ENCODE data around the gene TEX264.

The TEX264 gene

DNA sequence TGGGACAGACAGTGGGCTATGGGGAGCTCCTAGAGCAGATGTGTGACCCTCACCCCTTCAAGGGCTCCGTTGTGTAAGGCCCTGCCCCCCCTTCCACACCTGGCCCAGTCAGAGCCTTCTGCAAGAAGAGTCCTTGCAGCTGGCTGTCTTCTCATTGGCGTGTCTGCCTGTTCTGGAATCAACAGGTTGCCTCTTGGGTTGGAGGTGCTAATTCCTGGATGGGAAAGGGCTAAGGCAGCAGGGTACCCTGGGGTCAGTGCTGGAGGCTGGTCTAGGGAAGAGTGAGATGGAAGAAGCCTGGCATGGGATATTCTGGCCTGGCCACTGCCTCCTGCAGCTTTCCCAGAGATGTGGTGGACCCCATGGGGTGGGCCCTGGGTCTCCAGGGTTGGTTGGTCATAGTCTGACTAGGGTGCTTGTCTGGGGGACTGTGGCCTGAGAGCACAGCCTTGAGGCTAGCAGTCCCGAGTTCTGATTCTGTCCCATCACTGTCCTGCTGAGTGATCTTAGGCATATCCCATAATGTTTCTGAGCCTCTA, 5.1 kb downstream of the TEX264 start:
- no peak for TF ChIP-seq ZNF8 (CRISPR knock-in tag; IDR thresholded peaks at IDR 0.05)
- no peak for TF ChIP-seq BACH2 (CRISPR knock-in tag; IDR thresholded peaks at IDR 0.05; ENCODE audit: borderline replicate concordance)
- no peak for TF ChIP-seq ZFP3 (CRISPR knock-in tag; IDR thresholded peaks at IDR 0.05)
- TF ChIP-seq ISL1 (CRISPR knock-in tag; IDR thresholded peaks at IDR 0.05), result no peak
- no peak for TF ChIP-seq ZFP30 (CRISPR knock-in tag; IDR thresholded peaks at IDR 0.05)
- TF ChIP-seq, protein P1, sequence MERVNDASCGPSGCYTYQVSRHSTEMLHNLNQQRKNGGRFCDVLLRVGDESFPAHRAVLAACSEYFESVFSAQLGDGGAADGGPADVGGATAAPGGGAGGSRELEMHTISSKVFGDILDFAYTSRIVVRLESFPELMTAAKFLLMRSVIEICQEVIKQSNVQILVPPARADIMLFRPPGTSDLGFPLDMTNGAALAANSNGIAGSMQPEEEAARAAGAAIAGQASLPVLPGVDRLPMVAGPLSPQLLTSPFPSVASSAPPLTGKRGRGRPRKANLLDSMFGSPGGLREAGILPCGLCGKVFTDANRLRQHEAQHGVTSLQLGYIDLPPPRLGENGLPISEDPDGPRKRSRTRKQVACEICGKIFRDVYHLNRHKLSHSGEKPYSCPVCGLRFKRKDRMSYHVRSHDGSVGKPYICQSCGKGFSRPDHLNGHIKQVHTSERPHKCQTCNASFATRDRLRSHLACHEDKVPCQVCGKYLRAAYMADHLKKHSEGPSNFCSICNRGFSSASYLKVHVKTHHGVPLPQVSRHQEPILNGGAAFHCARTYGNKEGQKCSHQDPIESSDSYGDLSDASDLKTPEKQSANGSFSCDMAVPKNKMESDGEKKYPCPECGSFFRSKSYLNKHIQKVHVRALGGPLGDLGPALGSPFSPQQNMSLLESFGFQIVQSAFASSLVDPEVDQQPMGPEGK (CRISPR knock-in tag; IDR thresholded peaks at IDR 0.05; ENCODE audit: borderline replicate concordance), result no peak
- no peak for TF ChIP-seq SNAI2 (CRISPR knock-in tag; IDR thresholded peaks at IDR 0.05)
- no peak for TF ChIP-seq RARB (CRISPR knock-in tag; IDR thresholded peaks at IDR 0.05)
- TF ChIP-seq, protein P2, sequence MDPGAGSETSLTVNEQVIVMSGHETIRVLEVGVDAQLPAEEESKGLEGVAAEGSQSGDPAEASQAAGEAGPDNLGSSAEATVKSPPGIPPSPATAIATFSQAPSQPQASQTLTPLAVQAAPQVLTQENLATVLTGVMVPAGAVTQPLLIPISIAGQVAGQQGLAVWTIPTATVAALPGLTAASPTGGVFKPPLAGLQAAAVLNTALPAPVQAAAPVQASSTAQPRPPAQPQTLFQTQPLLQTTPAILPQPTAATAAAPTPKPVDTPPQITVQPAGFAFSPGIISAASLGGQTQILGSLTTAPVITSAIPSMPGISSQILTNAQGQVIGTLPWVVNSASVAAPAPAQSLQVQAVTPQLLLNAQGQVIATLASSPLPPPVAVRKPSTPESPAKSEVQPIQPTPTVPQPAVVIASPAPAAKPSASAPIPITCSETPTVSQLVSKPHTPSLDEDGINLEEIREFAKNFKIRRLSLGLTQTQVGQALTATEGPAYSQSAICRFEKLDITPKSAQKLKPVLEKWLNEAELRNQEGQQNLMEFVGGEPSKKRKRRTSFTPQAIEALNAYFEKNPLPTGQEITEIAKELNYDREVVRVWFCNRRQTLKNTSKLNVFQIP (CRISPR knock-in tag; IDR thresholded peaks at IDR 0.05; ENCODE audit: borderline replicate concordance, low read depth), result no peak
- TF ChIP-seq, protein P3, sequence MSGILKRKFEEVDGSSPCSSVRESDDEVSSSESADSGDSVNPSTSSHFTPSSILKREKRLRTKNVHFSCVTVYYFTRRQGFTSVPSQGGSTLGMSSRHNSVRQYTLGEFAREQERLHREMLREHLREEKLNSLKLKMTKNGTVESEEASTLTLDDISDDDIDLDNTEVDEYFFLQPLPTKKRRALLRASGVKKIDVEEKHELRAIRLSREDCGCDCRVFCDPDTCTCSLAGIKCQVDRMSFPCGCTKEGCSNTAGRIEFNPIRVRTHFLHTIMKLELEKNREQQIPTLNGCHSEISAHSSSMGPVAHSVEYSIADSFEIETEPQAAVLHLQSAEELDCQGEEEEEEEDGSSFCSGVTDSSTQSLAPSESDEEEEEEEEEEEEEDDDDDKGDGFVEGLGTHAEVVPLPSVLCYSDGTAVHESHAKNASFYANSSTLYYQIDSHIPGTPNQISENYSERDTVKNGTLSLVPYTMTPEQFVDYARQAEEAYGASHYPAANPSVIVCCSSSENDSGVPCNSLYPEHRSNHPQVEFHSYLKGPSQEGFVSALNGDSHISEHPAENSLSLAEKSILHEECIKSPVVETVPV (CRISPR knock-in tag; IDR thresholded peaks at IDR 0.05), result no peak
- no peak for TF ChIP-seq CREB5 (CRISPR knock-in tag; IDR thresholded peaks at IDR 0.05; ENCODE audit: low read depth)
- TF ChIP-seq GLIS3 (CRISPR knock-in tag; IDR thresholded peaks at IDR 0.05), result no peak
- no peak for TF ChIP-seq TCF4 (CRISPR knock-in tag; IDR thresholded peaks at IDR 0.05; ENCODE audit: borderline replicate concordance)
- TF ChIP-seq ARNTL (CRISPR knock-in tag; IDR thresholded peaks at IDR 0.05; ENCODE audit: borderline replicate concordance, low read depth), result no peak
- no peak for TF ChIP-seq CSDC2 (CRISPR knock-in tag; IDR thresholded peaks at IDR 0.05)
- TF ChIP-seq TOX (CRISPR knock-in tag; IDR thresholded peaks at IDR 0.05; ENCODE audit: borderline replicate concordance), result no peak
- no peak for TF ChIP-seq OSR1 (CRISPR knock-in tag; IDR thresholded peaks at IDR 0.05)
- ATAC-seq, result no peak

DNA sequence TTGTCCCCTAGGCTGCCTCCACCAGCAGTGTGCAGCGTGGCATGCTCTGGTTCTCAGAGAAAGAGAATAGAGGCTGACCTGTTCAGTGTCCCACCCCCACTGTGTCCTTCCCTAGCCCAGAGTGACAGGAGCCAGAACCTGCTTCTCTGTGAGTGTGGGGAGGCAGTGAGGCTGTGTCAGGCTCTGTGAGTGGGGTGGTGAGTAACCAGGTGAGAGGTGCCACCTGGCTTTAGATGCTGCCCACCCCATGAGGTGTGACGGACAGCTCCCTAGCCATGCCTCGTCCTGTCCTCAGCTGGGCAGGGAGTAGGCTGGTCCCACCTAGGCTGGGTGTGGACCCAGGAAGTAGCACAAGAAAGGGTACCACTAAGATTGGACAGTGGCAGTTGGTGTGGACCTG, 6.3 kb downstream of the TEX264 start:
- TF ChIP-seq TOX (CRISPR knock-in tag; IDR thresholded peaks at IDR 0.05; ENCODE audit: borderline replicate concordance) (no peak), ZNF565 (CRISPR knock-in tag; conservative IDR thresholded peaks at IDR 0.05; ENCODE audit: low read depth) (no peak), ZFP30 (CRISPR knock-in tag; IDR thresholded peaks at IDR 0.05) (no peak), BACH2 (CRISPR knock-in tag; IDR thresholded peaks at IDR 0.05; ENCODE audit: borderline replicate concordance) (no peak), ZFP3 (CRISPR knock-in tag; IDR thresholded peaks at IDR 0.05) (no peak), ZNF8 (CRISPR knock-in tag; IDR thresholded peaks at IDR 0.05) (no peak), TCF4 (CRISPR knock-in tag; IDR thresholded peaks at IDR 0.05; ENCODE audit: borderline replicate concordance) (no peak), SNAI2 (CRISPR knock-in tag; IDR thresholded peaks at IDR 0.05) (no peak), OSR1 (CRISPR knock-in tag; IDR thresholded peaks at IDR 0.05) (no peak), ZC3H10 (CRISPR knock-in tag; IDR thresholded peaks at IDR 0.05) (no peak), ARNTL (CRISPR knock-in tag; IDR thresholded peaks at IDR 0.05; ENCODE audit: borderline replicate concordance, low read depth) (no peak), ZNF70 (CRISPR knock-in tag; IDR thresholded peaks at IDR 0.05) (no peak), ESRRG (CRISPR knock-in tag; IDR thresholded peaks at IDR 0.05) (no peak)
- TF ChIP-seq, protein P1 (CRISPR knock-in tag; IDR thresholded peaks at IDR 0.05; ENCODE audit: borderline replicate concordance), result no peak
- TF ChIP-seq, protein P4, sequence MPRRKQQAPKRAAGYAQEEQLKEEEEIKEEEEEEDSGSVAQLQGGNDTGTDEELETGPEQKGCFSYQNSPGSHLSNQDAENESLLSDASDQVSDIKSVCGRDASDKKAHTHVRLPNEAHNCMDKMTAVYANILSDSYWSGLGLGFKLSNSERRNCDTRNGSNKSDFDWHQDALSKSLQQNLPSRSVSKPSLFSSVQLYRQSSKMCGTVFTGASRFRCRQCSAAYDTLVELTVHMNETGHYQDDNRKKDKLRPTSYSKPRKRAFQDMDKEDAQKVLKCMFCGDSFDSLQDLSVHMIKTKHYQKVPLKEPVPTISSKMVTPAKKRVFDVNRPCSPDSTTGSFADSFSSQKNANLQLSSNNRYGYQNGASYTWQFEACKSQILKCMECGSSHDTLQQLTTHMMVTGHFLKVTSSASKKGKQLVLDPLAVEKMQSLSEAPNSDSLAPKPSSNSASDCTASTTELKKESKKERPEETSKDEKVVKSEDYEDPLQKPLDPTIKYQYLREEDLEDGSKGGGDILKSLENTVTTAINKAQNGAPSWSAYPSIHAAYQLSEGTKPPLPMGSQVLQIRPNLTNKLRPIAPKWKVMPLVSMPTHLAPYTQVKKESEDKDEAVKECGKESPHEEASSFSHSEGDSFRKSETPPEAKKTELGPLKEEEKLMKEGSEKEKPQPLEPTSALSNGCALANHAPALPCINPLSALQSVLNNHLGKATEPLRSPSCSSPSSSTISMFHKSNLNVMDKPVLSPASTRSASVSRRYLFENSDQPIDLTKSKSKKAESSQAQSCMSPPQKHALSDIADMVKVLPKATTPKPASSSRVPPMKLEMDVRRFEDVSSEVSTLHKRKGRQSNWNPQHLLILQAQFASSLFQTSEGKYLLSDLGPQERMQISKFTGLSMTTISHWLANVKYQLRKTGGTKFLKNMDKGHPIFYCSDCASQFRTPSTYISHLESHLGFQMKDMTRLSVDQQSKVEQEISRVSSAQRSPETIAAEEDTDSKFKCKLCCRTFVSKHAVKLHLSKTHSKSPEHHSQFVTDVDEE (CRISPR knock-in tag; IDR thresholded peaks at IDR 0.05), result no peak
- ATAC-seq, result no peak

Measured in SK-N-SH treated with all-trans-retinoic acid at 6 μM for 48 hours (cell line).